ENCODE measurements around the gene AMPD1. TPM values are rescaled to one million over a fixed set of nuclear protein-coding genes. Genes with fewer than 3 reads are reported as not detected.

The AMPD1 gene
- total RNA-seq, 1 experiment from 2014 or later: not detected

DNA sequence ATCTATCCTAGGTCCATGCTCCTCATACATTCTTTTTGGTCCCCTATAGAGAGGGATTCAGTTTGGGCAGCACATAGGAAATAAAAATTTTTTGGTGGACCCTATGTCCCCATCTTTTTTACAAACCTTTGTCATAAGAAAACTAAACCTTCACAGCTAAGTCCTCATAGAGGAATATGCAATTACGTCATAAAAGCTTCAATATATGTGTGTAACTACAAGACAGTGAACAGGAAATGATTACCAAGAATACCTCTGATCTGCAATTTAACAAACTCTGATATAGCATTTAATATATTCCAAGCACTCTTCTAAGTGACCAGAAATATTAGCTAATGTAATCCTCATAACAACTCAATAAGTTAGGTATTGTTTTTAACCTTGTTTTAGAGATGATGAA is 19.2 kb downstream of the AMPD1 start:
- H3K9me3 Mint-ChIP-seq (ENCODE audit: unreplicated experiment): no peaks in the 10 kb centered on the region
- BruUV-seq (replicated peaks): no TSS peak
- TF ChIP-seq, protein P1, sequence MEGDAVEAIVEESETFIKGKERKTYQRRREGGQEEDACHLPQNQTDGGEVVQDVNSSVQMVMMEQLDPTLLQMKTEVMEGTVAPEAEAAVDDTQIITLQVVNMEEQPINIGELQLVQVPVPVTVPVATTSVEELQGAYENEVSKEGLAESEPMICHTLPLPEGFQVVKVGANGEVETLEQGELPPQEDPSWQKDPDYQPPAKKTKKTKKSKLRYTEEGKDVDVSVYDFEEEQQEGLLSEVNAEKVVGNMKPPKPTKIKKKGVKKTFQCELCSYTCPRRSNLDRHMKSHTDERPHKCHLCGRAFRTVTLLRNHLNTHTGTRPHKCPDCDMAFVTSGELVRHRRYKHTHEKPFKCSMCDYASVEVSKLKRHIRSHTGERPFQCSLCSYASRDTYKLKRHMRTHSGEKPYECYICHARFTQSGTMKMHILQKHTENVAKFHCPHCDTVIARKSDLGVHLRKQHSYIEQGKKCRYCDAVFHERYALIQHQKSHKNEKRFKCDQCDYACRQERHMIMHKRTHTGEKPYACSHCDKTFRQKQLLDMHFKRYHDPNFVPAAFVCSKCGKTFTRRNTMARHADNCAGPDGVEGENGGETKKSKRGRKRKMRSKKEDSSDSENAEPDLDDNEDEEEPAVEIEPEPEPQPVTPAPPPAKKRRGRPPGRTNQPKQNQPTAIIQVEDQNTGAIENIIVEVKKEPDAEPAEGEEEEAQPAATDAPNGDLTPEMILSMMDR (IDR thresholded peaks at IDR 0.05; ENCODE audit: unreplicated experiment): no peak
- ChIA-PET CTCF (interaction anchor here (0.6 to 1.0 kb wide), 4 partner anchors 14 to 94 kb away, joined by 3 to 4 read pairs (median 4); partner anchors contain the start of gene BCAS2), POLR2A (interaction anchor here (0.6 to 1.0 kb wide), 2 partner anchors 85 to 96 kb away, joined by 3 to 4 read pairs; no protein-coding TSS in a partner anchor)
- H3K4me1 Mint-ChIP-seq (ENCODE audit: insufficient read depth, unreplicated experiment): no peaks in the 10 kb centered on the region
- H3K36me3 Mint-ChIP-seq (ENCODE audit: insufficient read depth, unreplicated experiment): no peaks in the 10 kb centered on the region
- no peak overlapping the region for H3K4me3 Mint-ChIP-seq (ENCODE audit: unreplicated experiment)
- peaks cover 34% of the 10 kb centered on the region for H3K27me3 Mint-ChIP-seq (ENCODE audit: insufficient read depth, unreplicated experiment)
- no peak for DNase-seq (ENCODE audit: unreplicated experiment)
- intact Hi-C loops (cut with micrococcal nuclease): no loop called here
- no peak overlapping the region for H3K27ac Mint-ChIP-seq (ENCODE audit: low read depth, unreplicated experiment)

DNA sequence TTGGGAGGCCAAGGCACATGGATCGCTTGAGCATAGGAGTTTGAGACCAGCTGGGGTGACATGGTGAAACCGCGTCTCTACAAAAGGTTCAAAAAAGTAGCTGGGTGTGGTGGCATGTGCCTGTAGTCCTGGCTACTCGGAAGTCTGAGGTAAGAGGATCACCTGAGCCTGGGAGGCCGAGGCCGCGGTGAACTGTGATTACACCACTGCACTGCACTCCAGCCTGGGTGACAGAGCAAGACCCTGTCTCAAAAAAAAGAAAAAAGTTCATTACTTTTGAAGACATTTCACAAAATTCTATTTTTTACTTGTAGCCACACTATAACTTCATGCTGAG is 23.4 kb downstream of the AMPD1 start:
- POLR2A ChIA-PET: interaction anchor here (0.5 to 6.6 kb wide), 10 partner anchors 8 to 318 kb away, joined by 3 to 230 read pairs (median 4); partner anchors contain the start of genes BCAS2, NRAS and TRIM33
- Mint-ChIP-seq H3K27ac (ENCODE audit: low read depth, unreplicated experiment) (no peak overlapping the region), H3K9me3 (ENCODE audit: unreplicated experiment) (no peaks in the 10 kb centered on the region), H3K36me3 (ENCODE audit: insufficient read depth, unreplicated experiment) (no peaks in the 10 kb centered on the region), H3K4me3 (ENCODE audit: unreplicated experiment) (no peak overlapping the region), H3K27me3 (ENCODE audit: insufficient read depth, unreplicated experiment) (peaks cover 18% of the 10 kb centered on the region), H3K4me1 (ENCODE audit: insufficient read depth, unreplicated experiment) (peaks cover 22% of the 10 kb centered on the region)
- CTCF ChIA-PET: interaction anchor here (0.5 to 3.1 kb wide), 26 partner anchors 8 to 836 kb away, joined by 3 to 29 read pairs (median 4); partner anchors contain the start of genes AMPD1 and BCAS2
- DNase-seq (ENCODE audit: unreplicated experiment): no peak
- BruUV-seq (replicated peaks): no TSS peak
- TF ChIP-seq, protein P1 (IDR thresholded peaks at IDR 0.05; ENCODE audit: unreplicated experiment): no peak
- intact Hi-C loops (cut with micrococcal nuclease): loop anchor here (1.0 to 5.0 kb wide), 3 partner anchors 161 to 326 kb away; partner anchors contain the start of gene TRIM33

DNA sequence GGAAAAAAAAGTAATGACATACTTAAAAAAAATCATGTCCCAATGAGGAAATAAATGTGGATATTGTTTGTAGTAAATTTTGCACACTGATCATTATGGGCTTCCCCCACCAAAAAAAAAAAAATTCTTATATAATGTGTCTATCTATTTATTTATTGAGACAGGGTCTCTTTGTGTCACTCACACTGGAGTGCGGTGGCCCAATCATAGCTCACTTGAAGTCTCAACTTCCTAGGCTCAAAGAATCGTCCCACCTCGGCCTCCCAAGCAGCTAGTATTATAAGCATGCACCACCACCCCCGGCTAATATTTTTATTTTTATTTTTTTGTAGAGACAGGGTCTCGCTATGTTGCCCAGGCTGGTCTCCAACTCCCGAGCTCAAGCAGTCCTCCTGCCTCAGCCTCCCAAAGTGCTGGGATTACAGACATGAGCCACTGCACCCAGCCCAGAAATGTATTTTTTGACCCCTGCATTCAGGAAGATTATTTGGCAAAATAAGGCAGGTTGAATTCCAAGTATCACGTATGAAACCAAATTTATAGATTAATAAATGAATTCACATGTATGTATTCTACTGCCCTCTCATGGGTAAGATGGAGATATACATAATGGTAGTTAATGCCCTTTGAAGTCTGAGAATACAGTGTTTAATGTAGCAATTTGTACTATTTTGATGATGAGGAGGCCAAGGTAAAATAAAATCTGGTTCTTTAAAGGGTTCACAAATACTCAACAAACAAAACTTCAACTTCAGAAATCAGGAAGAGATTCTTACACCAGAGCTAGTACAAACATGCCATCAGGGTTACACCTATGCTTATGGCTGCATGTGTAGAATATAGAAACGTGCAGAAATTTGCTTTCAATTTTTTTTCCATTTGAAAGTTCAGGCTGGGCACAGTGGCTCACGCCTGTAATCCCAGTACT is 24.1 kb downstream of the AMPD1 start:
- CTCF ChIA-PET: interaction anchor here (0.5 to 3.1 kb wide), 35 partner anchors 9 to 835 kb away, joined by 3 to 29 read pairs (median 4); partner anchors contain the start of genes AMPD1, BCAS2 and NRAS
- peak; percentile 38 for DNase-seq (ENCODE audit: unreplicated experiment)
- H3K4me1 Mint-ChIP-seq (ENCODE audit: insufficient read depth, unreplicated experiment): peaks cover 24% of the 10 kb centered on the region
- TSS peak; percentile 89 for BruUV-seq (replicated peaks)
- POLR2A ChIA-PET: interaction anchor here (0.6 to 6.6 kb wide), 19 partner anchors 9 to 318 kb away, joined by 3 to 230 read pairs (median 5); partner anchors contain the start of genes BCAS2, CSDE1, NRAS and TRIM33
- H3K27me3 Mint-ChIP-seq (ENCODE audit: insufficient read depth, unreplicated experiment): peaks cover 12% of the 10 kb centered on the region
- intact Hi-C loops (cut with micrococcal nuclease): loop anchor here (1.0 to 5.0 kb wide), 3 partner anchors 160 to 325 kb away; partner anchors contain the start of gene TRIM33
- no peaks in the 10 kb centered on the region for H3K9me3 Mint-ChIP-seq (ENCODE audit: unreplicated experiment)
- H3K36me3 Mint-ChIP-seq (ENCODE audit: insufficient read depth, unreplicated experiment): no peaks in the 10 kb centered on the region
- peak overlapping the region; percentile 96 for H3K27ac Mint-ChIP-seq (ENCODE audit: low read depth, unreplicated experiment)
- TF ChIP-seq, protein P1 (IDR thresholded peaks at IDR 0.05; ENCODE audit: unreplicated experiment): peak; percentile 43
- H3K4me3 Mint-ChIP-seq (ENCODE audit: unreplicated experiment): peak overlapping the region; percentile 84
